Measurements from ENCODE around the gene NEIL1. TPM values are rescaled to one million over a fixed set of nuclear protein-coding genes. Genes with fewer than 3 reads are reported as not detected.

The NEIL1 gene
- total RNA-seq, 1 donor = 3.6 TPM

GRCh38 chr15:75367913-75368688 lies 21.3 kb downstream of the NEIL1 start, which contains the start of gene MAN2C1:
MAN2C1 (minus strand) TSS chr15:75368607; CDS start chr15:75368583, 24 bp downstream.
- Histone ChIP-seq H3K36me3 (ENCODE audit: insufficient read depth, low read length) (peaks cover 58% of the 10 kb centered on the region), H2AFZ (ENCODE audit: low read length) (peak within 1 kb of the TSS; percentile 73)
- TF ChIP-seq CTCF (IDR thresholded peaks at IDR 0.05; ENCODE audit: extremely low read depth, low read depth, low read length) = peak; percentile 73

GRCh38 chr15:75368689-75369239 lies 21.9 kb downstream of the NEIL1 start:
- Histone ChIP-seq H3K4me1 (ENCODE audit: insufficient read depth, low read length) (peaks cover 21% of the 10 kb centered on the region), H4K20me1 (ENCODE audit: insufficient read depth, low read length) (peaks cover 12% of the 10 kb centered on the region), H3K4me2 (ENCODE audit: insufficient read depth, low read length) (peak overlapping the region; percentile 89), H3K9me3 (ENCODE audit: low read depth, low read length) (no peaks in the 10 kb centered on the region), H3K27me3 (ENCODE audit: insufficient read depth, low read length) (no peaks in the 10 kb centered on the region), H3K79me2 (ENCODE audit: insufficient read depth, low read length) (peaks cover 17% of the 10 kb centered on the region), H2AFZ (ENCODE audit: low read length) (peak overlapping the region; percentile 53), H3K27ac (ENCODE audit: low read depth, low read length) (peak overlapping the region; percentile 62), H3K4me3 (ENCODE audit: insufficient read depth, low read length) (peak overlapping the region; percentile 88), H3K36me3 (ENCODE audit: insufficient read depth, low read length) (peaks cover 61% of the 10 kb centered on the region)
- peak; percentile 27 for DNase-seq (ENCODE audit: insufficient read length, low spot score, missing footprints)
- no peak for TF ChIP-seq CTCF (IDR thresholded peaks at IDR 0.05; ENCODE audit: extremely low read depth, low read depth, low read length)

More at GRCh38 chr15:75367913-75368688, 21.3 kb downstream of the NEIL1 start, which contains the start of gene MAN2C1:
- Histone ChIP-seq H3K4me2 (ENCODE audit: insufficient read depth, low read length) (peak within 1 kb of the TSS; percentile 89), H3K4me1 (ENCODE audit: insufficient read depth, low read length) (peaks cover 21% of the 10 kb centered on the region), H3K27ac (ENCODE audit: low read depth, low read length) (peak within 1 kb of the TSS; percentile 62), H4K20me1 (ENCODE audit: insufficient read depth, low read length) (peaks cover 12% of the 10 kb centered on the region), H3K79me2 (ENCODE audit: insufficient read depth, low read length) (peaks cover 15% of the 10 kb centered on the region), H3K9me3 (ENCODE audit: low read depth, low read length) (no peaks in the 10 kb centered on the region), H3K4me3 (ENCODE audit: insufficient read depth, low read length) (peak within 1 kb of the TSS; percentile 88), H3K27me3 (ENCODE audit: insufficient read depth, low read length) (no peaks in the 10 kb centered on the region)
- peak; percentile 97 for DNase-seq (ENCODE audit: insufficient read length, low spot score, missing footprints)

- peak overlapping the region; percentile 89 for H3K4me2 ChIP-seq (ENCODE audit: insufficient read depth, low read length)
- peaks cover 20% of the 10 kb centered on the region for H3K79me2 ChIP-seq (ENCODE audit: insufficient read depth, low read length)
- H3K36me3 ChIP-seq (ENCODE audit: insufficient read depth, low read length) = peaks cover 58% of the 10 kb centered on the region
- H4K20me1 ChIP-seq (ENCODE audit: insufficient read depth, low read length) = peaks cover 12% of the 10 kb centered on the region
- peaks cover 21% of the 10 kb centered on the region for H3K4me1 ChIP-seq (ENCODE audit: insufficient read depth, low read length)
- no peak for DNase-seq (ENCODE audit: insufficient read length, low spot score, missing footprints)
- H3K27ac ChIP-seq (ENCODE audit: low read depth, low read length) = peak overlapping the region; percentile 62
- H3K4me3 ChIP-seq (ENCODE audit: insufficient read depth, low read length) = no peak overlapping the region
- no peaks in the 10 kb centered on the region for H3K9me3 ChIP-seq (ENCODE audit: low read depth, low read length)
- TF ChIP-seq CTCF (IDR thresholded peaks at IDR 0.05; ENCODE audit: extremely low read depth, low read depth, low read length) = no peak
- no peaks in the 10 kb centered on the region for H3K27me3 ChIP-seq (ENCODE audit: insufficient read depth, low read length)
- H2AFZ ChIP-seq (ENCODE audit: low read length) = no peak overlapping the region
Observed at GRCh38 chr15:75369897-75370581, 23.2 kb downstream of the NEIL1 start.

Data from osteoblast (primary cell).